ENCODE measurements around the gene SLCO2A1. TPM values are rescaled to one million over a fixed set of nuclear protein-coding genes. Genes with fewer than 3 reads are reported as not detected.

Gene SLCO2A1
- polyA plus RNA-seq, 6 donors from 2014 or later = not detected

GRCh38 chr3:133939463-133939835, 90.3 kb downstream of the SLCO2A1 start:
- no peaks in the 10 kb centered on the region for H3K9me3 Mint-ChIP-seq

DNA sequence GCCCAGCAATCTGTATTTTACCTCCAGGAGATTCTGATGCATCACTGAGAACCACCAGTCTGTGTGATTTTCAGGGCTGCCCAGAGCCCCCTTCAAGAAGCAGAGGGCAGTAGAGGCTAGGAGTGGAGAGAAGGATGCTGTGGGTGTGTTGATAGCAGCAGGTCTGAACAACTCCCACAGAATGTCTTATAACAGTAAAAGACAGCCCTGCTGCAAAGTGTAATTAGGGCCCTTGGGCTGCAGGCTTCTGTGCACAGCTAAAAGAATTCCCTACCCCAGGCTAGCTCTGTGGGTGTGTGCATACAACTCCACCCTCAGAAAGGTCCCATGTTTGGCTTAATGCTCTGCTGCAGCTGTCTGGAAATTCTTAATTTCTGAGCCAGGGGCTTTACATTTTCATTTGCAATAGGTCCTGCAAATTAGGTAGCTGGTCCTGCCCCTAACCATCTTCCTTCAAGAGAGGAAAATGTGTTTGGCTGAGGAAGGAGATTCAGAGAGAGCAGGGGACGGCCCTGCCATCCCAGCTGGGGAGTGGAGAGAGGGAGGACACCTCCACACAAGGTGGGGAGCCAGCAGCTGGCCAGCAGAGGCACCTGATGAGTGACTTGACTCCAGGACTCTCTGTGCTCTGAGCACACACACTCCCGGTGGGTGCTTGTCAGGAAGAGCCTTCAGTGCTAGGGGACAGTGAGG, 90.8 kb downstream of the SLCO2A1 start:
- peaks cover 0 to 18% (median 14%) of the 10 kb centered on the region in 3 donors for H3K27me3 Mint-ChIP-seq
- H3K4me1 Mint-ChIP-seq = peaks cover 5 to 8% (median 7%) of the 10 kb centered on the region in 3 donors
- H3K4me3 Mint-ChIP-seq = no peak overlapping the region

More at GRCh38 chr3:133939463-133939835, 90.3 kb downstream of the SLCO2A1 start:
- H3K27me3 Mint-ChIP-seq = peaks cover 0 to 24% (median 14%) of the 10 kb centered on the region in 3 donors
- no peak overlapping the region for H3K27ac Mint-ChIP-seq
- no peaks in the 10 kb centered on the region for H3K36me3 Mint-ChIP-seq
- peaks cover 5 to 8% (median 7%) of the 10 kb centered on the region in 3 donors for H3K4me1 Mint-ChIP-seq
- no peak overlapping the region for H3K4me3 Mint-ChIP-seq
- ATAC-seq (ENCODE audit: low read depth in 2 of 2) (no peak), DNase-seq (no peak)

GRCh38 chr3:133937756-133938601, 91.7 kb downstream of the SLCO2A1 start:
- Mint-ChIP-seq H3K9me3 (no peaks in the 10 kb centered on the region), H3K4me3 (no peak overlapping the region), H3K4me1 (peaks cover 5 to 8% (median 7%) of the 10 kb centered on the region in 3 donors), H3K27me3 (peaks cover 0 to 15% (median 14%) of the 10 kb centered on the region in 3 donors), H3K36me3 (no peaks in the 10 kb centered on the region), H3K27ac (no peak overlapping the region)
- DNase-seq (no peak), ATAC-seq (ENCODE audit: low read depth in 2 of 2) (no peak)

More for the DNA sequence above, 90.8 kb downstream of the SLCO2A1 start:
- Mint-ChIP-seq H3K9me3 (no peaks in the 10 kb centered on the region), H3K27ac (no peak overlapping the region), H3K36me3 (no peaks in the 10 kb centered on the region)
- DNase-seq (no peak), ATAC-seq (ENCODE audit: low read depth in 2 of 2) (no peak)

DNA sequence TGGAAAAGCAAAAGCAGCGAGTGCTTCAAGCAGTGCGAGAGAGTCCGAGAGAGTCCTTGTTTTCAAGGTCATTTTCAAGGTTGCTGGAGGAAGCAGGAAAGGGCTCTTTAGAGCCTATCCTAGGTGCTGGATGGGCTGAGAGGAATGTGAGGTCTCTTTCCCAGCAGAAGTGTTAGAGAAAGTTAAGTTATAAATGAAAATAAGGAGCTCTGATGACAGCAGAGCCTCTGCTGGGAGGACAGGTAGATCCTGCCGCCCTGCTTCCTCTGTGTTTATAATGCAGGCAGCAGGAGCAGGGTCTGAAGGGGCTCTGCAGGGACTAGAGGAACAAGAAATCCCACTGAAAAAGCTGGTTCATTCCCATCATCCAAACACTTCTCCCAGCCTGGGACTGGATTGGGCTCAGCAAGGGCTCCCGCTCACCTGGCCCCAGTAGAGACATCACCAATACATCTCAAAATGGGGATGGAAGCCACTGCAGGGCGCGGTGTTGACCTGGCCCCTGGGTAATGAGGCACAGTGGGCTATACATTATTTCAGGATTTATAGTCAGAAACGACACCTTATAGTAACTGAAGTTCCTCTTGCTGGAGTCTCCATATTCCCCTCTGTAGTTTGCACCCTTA, 92.6 kb downstream of the SLCO2A1 start:
- no peak overlapping the region for H3K4me3 Mint-ChIP-seq
- H3K27me3 Mint-ChIP-seq = peaks cover 0 to 8% (median 7%) of the 10 kb centered on the region in 3 donors
- H3K36me3 Mint-ChIP-seq = no peaks in the 10 kb centered on the region
- no peak for DNase-seq
- no peaks in the 10 kb centered on the region for H3K9me3 Mint-ChIP-seq
- H3K27ac Mint-ChIP-seq = peak overlapping the region in 1 of 6 donors; percentile 50
- ATAC-seq (ENCODE audit: low read depth in 2 of 2) = no peak
- peaks cover 0 to under 1% (median under 1%) of the 10 kb centered on the region in 3 donors for H3K4me1 Mint-ChIP-seq

DNA sequence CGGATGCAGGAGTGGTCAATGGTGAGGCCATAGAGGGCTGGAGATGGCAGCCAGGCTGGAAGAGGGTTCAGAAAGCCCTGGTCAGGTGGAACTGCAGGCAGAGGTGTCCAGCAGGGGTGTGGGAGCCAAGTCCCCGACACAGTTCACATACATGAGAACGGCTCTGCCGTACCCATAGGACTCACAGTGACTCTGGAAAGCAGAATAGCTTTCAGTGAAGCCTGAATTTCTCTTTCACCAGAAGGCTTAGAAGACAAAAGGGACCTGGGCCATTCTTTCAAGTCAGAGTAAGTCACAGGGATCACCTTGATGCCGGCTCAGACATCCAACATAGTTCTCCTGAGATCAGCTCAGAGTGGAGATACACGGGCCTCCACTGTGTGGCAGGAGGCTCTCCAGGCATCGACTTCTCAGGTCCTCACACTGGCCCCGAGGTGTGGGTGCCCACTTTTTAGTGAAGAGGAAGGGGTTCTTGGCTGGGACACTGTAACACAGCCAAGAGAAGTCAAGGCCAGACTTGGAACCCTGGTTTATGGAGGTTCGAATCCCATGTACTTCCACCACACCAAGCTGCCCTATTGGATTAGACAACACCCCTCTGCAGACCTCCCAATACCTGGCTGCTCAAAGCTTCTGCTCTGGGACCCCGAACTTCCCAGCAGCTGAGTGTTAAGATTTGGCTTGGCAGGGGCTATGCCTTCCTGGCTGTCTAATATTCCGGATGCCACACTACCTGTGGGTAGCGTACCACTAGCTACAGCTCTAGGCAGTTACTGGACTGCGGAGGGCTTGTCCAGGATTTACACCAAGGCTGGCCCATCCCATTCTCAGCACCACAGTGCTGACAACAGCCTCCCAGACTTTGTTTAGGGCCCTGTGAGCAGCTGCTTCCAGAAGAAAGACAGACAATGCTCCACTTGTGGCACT, 93.6 kb downstream of the SLCO2A1 start:
- Mint-ChIP-seq H3K27me3 (peaks cover 0 to 7% (median 5%) of the 10 kb centered on the region in 3 donors), H3K27ac (peak overlapping the region in 1 of 6 donors; percentile 47), H3K9me3 (no peaks in the 10 kb centered on the region), H3K4me1 (no peaks in the 10 kb centered on the region), H3K4me3 (no peak overlapping the region), H3K36me3 (no peaks in the 10 kb centered on the region)
- ATAC-seq (ENCODE audit: low read depth in 2 of 2) (no peak), DNase-seq (no peak)

DNA sequence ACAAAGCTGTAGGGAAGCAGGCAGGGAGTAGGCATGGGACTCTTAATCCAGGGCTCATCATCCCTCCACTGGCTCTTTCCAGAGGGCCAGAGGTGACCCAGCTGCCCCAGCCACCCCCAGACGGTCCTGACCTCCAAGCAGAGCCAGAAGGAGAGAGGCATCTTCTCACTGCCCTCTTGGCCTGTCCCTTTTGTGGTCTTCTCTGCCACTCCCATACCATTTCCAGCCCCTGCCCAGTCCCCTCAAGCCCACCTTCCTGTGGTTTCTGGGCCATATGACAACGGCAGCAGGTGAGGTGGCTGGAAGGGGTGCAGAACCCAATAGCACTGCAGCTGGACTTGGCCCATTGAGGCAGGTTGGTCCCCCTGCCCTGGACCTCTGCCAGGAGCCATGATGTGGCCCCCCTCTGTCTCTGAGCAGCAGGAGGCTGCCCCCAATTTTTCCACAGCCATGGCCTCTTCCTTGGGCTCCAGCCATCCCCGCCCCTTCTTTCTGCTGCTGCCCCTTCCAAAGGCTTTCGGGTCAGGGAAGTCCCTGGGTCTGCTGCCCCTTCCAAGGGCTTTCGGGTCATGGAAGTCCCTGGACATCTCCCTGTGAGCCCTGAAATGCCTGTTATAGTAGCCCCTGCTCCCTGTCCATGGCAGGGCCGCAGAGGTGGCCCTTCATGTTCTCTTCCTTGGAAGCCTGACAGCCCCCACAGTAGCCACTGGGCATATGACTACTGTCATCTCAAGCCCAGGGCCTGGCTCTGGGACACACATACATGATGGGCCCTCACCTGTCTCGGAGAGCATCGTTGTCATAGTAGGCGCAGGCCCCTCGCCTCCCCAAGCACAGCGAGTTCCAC, 94.5 kb downstream of the SLCO2A1 start:
- H3K9me3 Mint-ChIP-seq = no peaks in the 10 kb centered on the region

DNA sequence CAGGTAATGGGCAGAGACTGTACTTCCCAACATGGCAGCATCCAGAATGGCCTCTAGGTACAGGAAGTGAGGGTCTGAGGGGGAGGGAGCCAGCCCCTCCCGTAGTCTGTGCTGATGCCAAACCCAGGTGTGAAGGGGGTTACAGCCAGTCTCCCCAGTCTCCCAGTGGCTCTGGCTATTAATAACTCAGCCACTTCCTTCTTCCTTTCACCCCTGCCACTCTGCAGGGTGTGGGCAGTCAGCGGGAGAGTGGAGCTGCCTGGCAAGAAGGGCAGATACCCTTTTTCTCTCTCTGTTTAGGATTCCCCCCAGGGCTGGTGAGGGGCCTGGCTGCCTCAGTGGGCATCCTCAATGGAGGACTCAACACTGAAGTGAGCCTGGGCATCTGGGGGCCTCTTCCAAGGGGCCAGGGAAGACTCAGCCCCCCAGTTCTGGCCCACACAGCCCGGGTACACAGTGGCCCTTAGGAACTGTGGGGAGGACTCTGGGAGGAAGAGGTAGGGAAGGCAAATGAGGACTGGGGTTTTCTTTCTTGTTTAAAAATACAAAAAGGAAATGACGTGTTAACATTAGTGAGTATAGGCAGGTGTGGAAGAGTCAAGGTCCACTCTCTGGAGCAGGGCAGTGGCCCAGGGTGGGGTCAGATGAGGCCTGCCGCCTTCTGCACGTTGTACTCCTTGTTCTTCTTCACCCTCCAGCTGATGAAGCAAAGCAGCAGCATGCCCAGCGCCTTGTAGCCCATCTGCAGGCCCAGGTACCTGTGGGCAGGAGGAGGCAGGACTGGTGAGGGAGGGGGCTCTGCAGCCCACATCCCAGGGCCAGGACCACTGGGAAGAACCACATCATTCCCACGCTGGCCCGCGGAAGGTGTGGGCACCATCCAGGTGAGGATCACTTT, 95.4 kb downstream of the SLCO2A1 start:
- peaks cover 0 to 9% (median 5%) of the 10 kb centered on the region in 3 donors for H3K27me3 Mint-ChIP-seq
- H3K4me1 Mint-ChIP-seq = peaks cover 0 to 2% (median 0%) of the 10 kb centered on the region in 3 donors
- no peak overlapping the region for H3K4me3 Mint-ChIP-seq

More for the DNA sequence above, 94.5 kb downstream of the SLCO2A1 start:
- Mint-ChIP-seq H3K27me3 (peaks cover 0 to 7% (median 5%) of the 10 kb centered on the region in 3 donors), H3K4me1 (no peaks in the 10 kb centered on the region), H3K4me3 (no peak overlapping the region), H3K36me3 (no peaks in the 10 kb centered on the region), H3K27ac (no peak overlapping the region)
- DNase-seq (no peak), ATAC-seq (ENCODE audit: low read depth in 2 of 2) (no peak)

DNA sequence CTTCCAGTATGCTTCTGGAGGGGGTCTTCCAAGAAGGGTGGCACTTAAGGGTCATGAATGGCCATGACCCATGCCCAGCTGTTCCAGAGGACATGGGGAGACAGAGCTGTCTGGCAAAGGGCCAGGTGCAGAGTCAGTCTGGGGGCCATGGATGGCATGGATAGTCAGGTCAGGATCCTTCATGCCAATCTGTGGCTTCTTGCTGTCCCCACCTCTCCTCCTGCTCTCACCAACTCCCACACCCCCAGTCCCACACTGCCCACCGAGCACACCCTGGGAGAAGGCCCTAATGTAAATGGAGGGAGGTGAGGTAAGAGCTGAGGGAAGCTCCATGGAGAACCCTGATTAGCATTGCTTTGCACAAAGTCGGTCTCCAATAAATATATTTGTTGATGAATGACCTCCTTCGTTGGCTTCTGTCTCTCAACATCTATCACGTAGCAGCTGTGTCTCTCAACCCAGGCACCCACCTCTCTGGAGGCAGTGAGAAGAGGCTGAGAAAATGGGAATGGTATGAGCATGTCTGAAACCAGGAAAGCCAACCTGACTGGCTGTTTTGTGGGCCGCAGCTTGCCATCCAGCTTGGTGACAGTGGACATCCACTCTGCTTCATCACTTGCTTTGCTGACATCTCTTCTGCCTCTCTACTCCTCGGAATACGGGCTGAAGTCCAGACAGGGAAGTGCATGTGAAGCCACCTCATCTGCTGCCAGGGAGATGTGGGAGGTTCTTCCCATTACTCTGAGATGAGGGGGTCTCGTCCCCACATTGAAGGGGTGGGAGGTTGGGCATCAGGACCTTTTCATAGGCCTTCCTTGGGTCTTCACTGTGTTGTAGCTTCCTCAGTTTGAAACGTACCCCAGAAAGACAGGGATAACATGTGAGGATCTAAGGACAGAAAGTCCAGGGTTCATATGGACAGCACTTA, 96.4 kb downstream of the SLCO2A1 start:
- Mint-ChIP-seq H3K27ac (no peak overlapping the region), H3K4me3 (no peak overlapping the region), H3K27me3 (peaks cover 4 to 17% (median 5%) of the 10 kb centered on the region in 3 donors), H3K9me3 (no peaks in the 10 kb centered on the region), H3K36me3 (no peaks in the 10 kb centered on the region), H3K4me1 (peaks cover 0 to 3% (median 0%) of the 10 kb centered on the region in 3 donors)
- ATAC-seq (ENCODE audit: low read depth in 2 of 2) (no peak), DNase-seq (no peak)

More for the DNA sequence above, 95.4 kb downstream of the SLCO2A1 start:
- Mint-ChIP-seq H3K36me3 (no peaks in the 10 kb centered on the region), H3K9me3 (no peaks in the 10 kb centered on the region), H3K27ac (peak overlapping the region in 1 of 6 donors; percentile 15)
- ATAC-seq (ENCODE audit: low read depth in 2 of 2) (no peak), DNase-seq (no peak)

DNA sequence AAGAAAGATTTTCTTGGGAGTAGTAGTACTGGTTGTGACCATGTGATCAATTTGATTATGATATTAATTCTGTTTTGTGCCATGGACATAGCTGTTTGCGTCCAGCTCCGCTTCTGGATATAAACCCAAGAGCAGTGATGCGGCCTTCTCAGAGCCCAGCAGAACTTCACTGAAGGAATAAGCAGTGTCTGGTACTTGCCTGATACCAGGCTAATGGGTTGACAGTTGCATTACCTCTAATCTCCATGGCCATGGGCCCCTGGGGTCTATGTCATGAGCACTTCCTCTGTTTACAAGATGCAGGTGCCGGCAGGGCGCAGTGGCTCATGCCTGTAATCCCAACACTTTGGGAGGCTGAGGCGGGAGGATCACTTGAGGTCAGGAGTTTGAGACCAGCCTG, 97.7 kb downstream of the SLCO2A1 start:
- Mint-ChIP-seq H3K9me3 (no peaks in the 10 kb centered on the region), H3K27ac (no peak overlapping the region), H3K27me3 (peaks cover 8 to 24% (median 14%) of the 10 kb centered on the region in 3 donors), H3K4me3 (no peak overlapping the region), H3K36me3 (no peaks in the 10 kb centered on the region), H3K4me1 (peaks cover 8 to 12% (median 12%) of the 10 kb centered on the region in 3 donors)
- no peak for ATAC-seq (ENCODE audit: low read depth in 2 of 2)
- DNase-seq = no peak

- H3K27ac Mint-ChIP-seq = no peak overlapping the region
- H3K27me3 Mint-ChIP-seq = peaks cover 13 to 33% (median 23%) of the 10 kb centered on the region in 3 donors
- no peak for DNase-seq
- no peaks in the 10 kb centered on the region for H3K36me3 Mint-ChIP-seq
- peaks cover 12 to 20% (median 19%) of the 10 kb centered on the region in 3 donors for H3K4me1 Mint-ChIP-seq
- ATAC-seq (ENCODE audit: low read depth in 2 of 2) = no peak
- H3K4me3 Mint-ChIP-seq = no peak overlapping the region
- no peaks in the 10 kb centered on the region for H3K9me3 Mint-ChIP-seq
Observed at GRCh38 chr3:133931084-133931483, 98.6 kb downstream of the SLCO2A1 start.
